Liver (tissue), 3 donors: ENCODE results near the gene FBXW11.

Experiments used
- EGR1 ChIP-seq, 2 donors: IDR thresholded peaks; 2 replicates each; pipeline ENCODE4 v1.6.1; 2016 to 2018; ENCODE audit warnings: antibody characterized with exemption in 2 of 2, low read depth in 2 of 2
- FOXA1 ChIP-seq: IDR thresholded peaks from 2 replicates; pipeline ENCODE4 v1.6.1; 2016; ENCODE audit warnings: antibody characterized with exemption
- TAF1 ChIP-seq: conservative IDR thresholded peaks from 2 replicates; pipeline ENCODE4 v1.6.1; 2016; ENCODE audit warnings: antibody characterized with exemption, mild to moderate bottlenecking
- YY1 ChIP-seq: IDR thresholded peaks from 2 replicates; pipeline ENCODE4 v1.6.1; 2016; ENCODE audit warnings: antibody characterized with exemption, mild to moderate bottlenecking
- TF ChIP-seq, protein P1 (sequence below): fragments of 150-350 bp; IDR thresholded peaks from 2 replicates; pipeline ENCODE4 v1.5.1; 2017; ENCODE audit warnings: improper control_type of control experiment, low read depth, low read length; ENCODE audit not compliant: missing input control
- donor health status: healthy.
- donor health status: healthy.

GRCh38 chr5:171954721-171955120 is 51.7 kb downstream of the FBXW11 start:
- TF ChIP-seq, protein P1, sequence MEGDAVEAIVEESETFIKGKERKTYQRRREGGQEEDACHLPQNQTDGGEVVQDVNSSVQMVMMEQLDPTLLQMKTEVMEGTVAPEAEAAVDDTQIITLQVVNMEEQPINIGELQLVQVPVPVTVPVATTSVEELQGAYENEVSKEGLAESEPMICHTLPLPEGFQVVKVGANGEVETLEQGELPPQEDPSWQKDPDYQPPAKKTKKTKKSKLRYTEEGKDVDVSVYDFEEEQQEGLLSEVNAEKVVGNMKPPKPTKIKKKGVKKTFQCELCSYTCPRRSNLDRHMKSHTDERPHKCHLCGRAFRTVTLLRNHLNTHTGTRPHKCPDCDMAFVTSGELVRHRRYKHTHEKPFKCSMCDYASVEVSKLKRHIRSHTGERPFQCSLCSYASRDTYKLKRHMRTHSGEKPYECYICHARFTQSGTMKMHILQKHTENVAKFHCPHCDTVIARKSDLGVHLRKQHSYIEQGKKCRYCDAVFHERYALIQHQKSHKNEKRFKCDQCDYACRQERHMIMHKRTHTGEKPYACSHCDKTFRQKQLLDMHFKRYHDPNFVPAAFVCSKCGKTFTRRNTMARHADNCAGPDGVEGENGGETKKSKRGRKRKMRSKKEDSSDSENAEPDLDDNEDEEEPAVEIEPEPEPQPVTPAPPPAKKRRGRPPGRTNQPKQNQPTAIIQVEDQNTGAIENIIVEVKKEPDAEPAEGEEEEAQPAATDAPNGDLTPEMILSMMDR, result no peak
- TF ChIP-seq EGR1 (IDR thresholded peaks at IDR 0.05; ENCODE audit: low read depth in 2 of 2) (no peak), TAF1 (no peak), FOXA1 (no peak), YY1 (no peak)
